ENCODE data around the gene BSDC1. TPM values are rescaled to one million over a fixed set of nuclear protein-coding genes. Genes with fewer than 3 reads are reported as not detected.
A peak's percentile ranks its signal among the peaks of the same experiment; 100 is the strongest.

Gene BSDC1
- total and polyA plus RNA-seq, 8 donors: 50.6 to 64.8 (median 57.9) TPM

- ATAC-seq (no peak), DNase-seq (no peak)
- Histone ChIP-seq H3K27me3 (no peaks in the 10 kb centered on the region), H3K36me3 (no peaks in the 10 kb centered on the region), H3K4me1 (peaks cover 28 to 57% of the 10 kb centered on the region in 2 donors), H3K9me3 (peaks cover 0 to 2% of the 10 kb centered on the region in 2 donors), H3K27ac (peak overlapping the region in 1 of 2 donors; percentile 93), H3K4me3 (no peak overlapping the region)
- TF ChIP-seq CTCF (IDR thresholded peaks at IDR 0.05): no peak
- intact Hi-C loops (cut with DNase I): no loop called here
These were observed 40.8 kb downstream of the BSDC1 start for GRCh38 chr1:32353431-32353830.

- Histone ChIP-seq H3K4me1 (peaks cover 28 to 62% of the 10 kb centered on the region in 2 donors), H3K27me3 (no peaks in the 10 kb centered on the region), H3K36me3 (no peaks in the 10 kb centered on the region), H3K9me3 (peaks cover 0 to 2% of the 10 kb centered on the region in 2 donors), H3K27ac (peak overlapping the region in 1 of 2 donors; percentile 93), H3K4me3 (no peak overlapping the region)
- DNase-seq (no peak), ATAC-seq (no peak)
- intact Hi-C loops (cut with DNase I): no loop called here
- TF ChIP-seq CTCF (IDR thresholded peaks at IDR 0.05): no peak
These were observed 41.3 kb downstream of the BSDC1 start for GRCh38 chr1:32352831-32353383.

GRCh38 chr1:32352239-32352745 is 41.9 kb downstream of the BSDC1 start:
- peak overlapping the region; percentile 59 to 61 for H3K4me3 ChIP-seq
- H3K27me3 ChIP-seq: no peaks in the 10 kb centered on the region
- DNase-seq (no peak), ATAC-seq (no peak)
- peaks cover 28 to 63% of the 10 kb centered on the region in 2 donors for H3K4me1 ChIP-seq
- peak overlapping the region; percentile 89 to 93 for H3K27ac ChIP-seq
- intact Hi-C loops (cut with DNase I): no loop called here
- no peaks in the 10 kb centered on the region for H3K36me3 ChIP-seq
- H3K9me3 ChIP-seq: peaks cover 0 to 2% of the 10 kb centered on the region in 2 donors
- no peak for TF ChIP-seq CTCF (IDR thresholded peaks at IDR 0.05)

- Histone ChIP-seq H3K36me3 (no peaks in the 10 kb centered on the region), H3K27me3 (no peaks in the 10 kb centered on the region), H3K4me1 (peaks cover 28 to 63% of the 10 kb centered on the region in 2 donors), H3K27ac (peak overlapping the region; percentile 89 to 93), H3K4me3 (peak overlapping the region; percentile 59 to 61), H3K9me3 (peaks cover 0 to 2% of the 10 kb centered on the region in 2 donors)
- intact Hi-C loops (cut with DNase I): no loop called here
- DNase-seq (peak; percentile 93 to 99 (median 96)), ATAC-seq (peak; percentile 95)
- TF ChIP-seq CTCF (IDR thresholded peaks at IDR 0.05): no peak
These were observed 42.6 kb downstream of the BSDC1 start for GRCh38 chr1:32351399-32352238.

Measured in left lung (tissue), 10 donors.